Measurements from ENCODE around the gene COL4A1.

DNA sequence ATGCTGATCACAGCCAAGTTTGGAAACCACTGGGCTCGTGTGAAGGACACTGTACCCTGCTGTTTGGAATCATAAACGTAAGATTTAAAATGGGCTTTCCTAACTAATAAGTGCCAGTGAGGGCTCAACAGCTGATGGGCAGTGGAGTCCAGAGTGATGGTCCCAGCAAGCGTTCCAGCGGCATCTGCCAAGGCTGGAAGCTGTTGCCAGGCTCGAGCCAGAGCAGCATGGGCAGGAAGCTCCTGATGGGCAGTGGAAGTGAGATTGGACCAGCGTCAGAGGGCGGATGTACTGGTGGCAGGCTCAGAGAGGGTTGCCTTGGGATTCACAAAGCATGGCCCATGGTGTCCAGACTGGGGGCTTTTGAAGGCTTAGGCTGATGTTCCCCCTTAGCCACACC lies 30.3 kb upstream of the COL4A1 start:
- TF ChIP-seq, protein P1, sequence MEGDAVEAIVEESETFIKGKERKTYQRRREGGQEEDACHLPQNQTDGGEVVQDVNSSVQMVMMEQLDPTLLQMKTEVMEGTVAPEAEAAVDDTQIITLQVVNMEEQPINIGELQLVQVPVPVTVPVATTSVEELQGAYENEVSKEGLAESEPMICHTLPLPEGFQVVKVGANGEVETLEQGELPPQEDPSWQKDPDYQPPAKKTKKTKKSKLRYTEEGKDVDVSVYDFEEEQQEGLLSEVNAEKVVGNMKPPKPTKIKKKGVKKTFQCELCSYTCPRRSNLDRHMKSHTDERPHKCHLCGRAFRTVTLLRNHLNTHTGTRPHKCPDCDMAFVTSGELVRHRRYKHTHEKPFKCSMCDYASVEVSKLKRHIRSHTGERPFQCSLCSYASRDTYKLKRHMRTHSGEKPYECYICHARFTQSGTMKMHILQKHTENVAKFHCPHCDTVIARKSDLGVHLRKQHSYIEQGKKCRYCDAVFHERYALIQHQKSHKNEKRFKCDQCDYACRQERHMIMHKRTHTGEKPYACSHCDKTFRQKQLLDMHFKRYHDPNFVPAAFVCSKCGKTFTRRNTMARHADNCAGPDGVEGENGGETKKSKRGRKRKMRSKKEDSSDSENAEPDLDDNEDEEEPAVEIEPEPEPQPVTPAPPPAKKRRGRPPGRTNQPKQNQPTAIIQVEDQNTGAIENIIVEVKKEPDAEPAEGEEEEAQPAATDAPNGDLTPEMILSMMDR (optimal IDR thresholded peaks at IDR 0.05 in 1 of 3, IDR thresholded peaks at IDR 0.05 in 1 of 3, conservative IDR thresholded peaks at IDR 0.05 in 1 of 3; ENCODE audit: extremely low read depth in 1 of 3, insufficient read depth in 2 of 3, low read length in 3 of 3) = no peak
- no peak for TF ChIP-seq EZH2 (IDR thresholded peaks at IDR 0.05; ENCODE audit: low read length)

All from keratinocyte (primary cell).